IgD-negative memory B cell (primary cell): ENCODE data around the gene ECSCR. TPM values are rescaled to one million over a fixed set of nuclear protein-coding genes. Genes with fewer than 3 reads are reported as not detected.
"Not testable (repeated sequence)": the region's sequence is repeated elsewhere in the genome, so short reads cannot be mapped to it uniquely, and the experiment has no call there.

Experiments
- H3K27ac Mint-ChIP-seq, 3 donors: one replicate each; pipeline ENCODE4 v1.8.0; 2020 to 2022; ENCODE audit warnings: mild to moderate bottlenecking in 3 of 3, mixed read lengths in 3 of 3, moderate library complexity in 1 of 3
- H3K27me3 Mint-ChIP-seq: one replicate; pipeline ENCODE4 v1.8.0; 2021; ENCODE audit warnings: mixed read lengths
- H3K36me3 Mint-ChIP-seq: one replicate; pipeline ENCODE4 v1.8.0; 2020; ENCODE audit warnings: mild to moderate bottlenecking, mixed read lengths
- H3K4me1 Mint-ChIP-seq, 3 donors: one replicate each; pipeline ENCODE4 v1.8.0; 2020 to 2022; ENCODE audit warnings: mixed read lengths in 3 of 3, mild to moderate bottlenecking in 1 of 3
- H3K4me3 Mint-ChIP-seq, 4 donors: one replicate each; pipeline ENCODE4 v1.8.0; 2020 to 2022; ENCODE audit warnings: mild to moderate bottlenecking in 4 of 4, mixed read lengths in 4 of 4, moderate library complexity in 3 of 4
- H3K9me3 Mint-ChIP-seq, 3 donors: one replicate each; pipeline ENCODE4 v1.8.0; 2020 to 2021; ENCODE audit warnings: mixed read lengths in 3 of 3, mild to moderate bottlenecking in 1 of 3
- polyA plus RNA-seq: library from polyadenylated mRNA; unstranded; fragments of 300-500 nt; fragmentation: Illumina TruSeq; gene quantifications from one replicate; pipeline ENCODE4 v1.2.3, GENCODE V29; 2021

Gene ECSCR
- polyA plus RNA-seq, 1 donor from 2014 or later = not detected

GRCh38 chr5:139440416-139440815 lies 22.1 kb downstream of the ECSCR start:
- H3K36me3 Mint-ChIP-seq, H3K27me3 Mint-ChIP-seq, H3K9me3 Mint-ChIP-seq: not testable (repeated sequence)
- Mint-ChIP-seq H3K4me1 (peaks cover 16 to 17% (median 17%) of the 10 kb centered on the region in 3 donors), H3K27ac (peak overlapping the region in 1 of 3 donors; percentile 61), H3K4me3 (peak overlapping the region in 3 of 4 donors; percentile 12 to 99 (median 90))

- H3K36me3 Mint-ChIP-seq = no peaks in the 10 kb centered on the region
- peak within 1 kb of the TSS; percentile 90 to 100 (median 98) for H3K4me3 Mint-ChIP-seq
- no peaks in the 10 kb centered on the region for H3K9me3 Mint-ChIP-seq
- H3K27ac Mint-ChIP-seq = peak within 1 kb of the TSS; percentile 88 to 100 (median 99)
- H3K27me3 Mint-ChIP-seq = no peaks in the 10 kb centered on the region
- H3K4me1 Mint-ChIP-seq = peaks cover 15 to 17% (median 16%) of the 10 kb centered on the region in 3 donors
Measured at GRCh38 chr5:139439013-139439903, 23.3 kb downstream of the ECSCR start, which contains the start of gene DNAJC18. TSS of gene DNAJC18 (minus strand) at chr5:139439525. CDS start at chr5:139439445, 80 bp downstream.

GRCh38 chr5:139438707-139439012 lies 23.9 kb downstream of the ECSCR start:
- H3K9me3 Mint-ChIP-seq = no peaks in the 10 kb centered on the region
- peaks cover 14 to 16% (median 15%) of the 10 kb centered on the region in 3 donors for H3K4me1 Mint-ChIP-seq
- H3K27me3 Mint-ChIP-seq = no peaks in the 10 kb centered on the region

GRCh38 chr5:139435676-139436075 lies 26.9 kb downstream of the ECSCR start:
- H3K36me3 Mint-ChIP-seq = no peaks in the 10 kb centered on the region
- H3K9me3 Mint-ChIP-seq = no peaks in the 10 kb centered on the region
- no peak overlapping the region for H3K4me3 Mint-ChIP-seq
- H3K4me1 Mint-ChIP-seq = peaks cover 5 to 13% (median 10%) of the 10 kb centered on the region in 3 donors
- H3K27ac Mint-ChIP-seq = peak overlapping the region in 1 of 3 donors; percentile 57
- no peaks in the 10 kb centered on the region for H3K27me3 Mint-ChIP-seq

More at GRCh38 chr5:139438707-139439012, 23.9 kb downstream of the ECSCR start:
- Mint-ChIP-seq H3K36me3 (no peaks in the 10 kb centered on the region), H3K4me3 (peak overlapping the region; percentile 90 to 100 (median 98)), H3K27ac (peak overlapping the region; percentile 88 to 100 (median 99))

GRCh38 chr5:139431706-139432105 lies 30.8 kb downstream of the ECSCR start:
- H3K4me1 Mint-ChIP-seq = no peaks in the 10 kb centered on the region

GRCh38 chr5:139430015-139430414 lies 32.5 kb downstream of the ECSCR start:
- H3K36me3 Mint-ChIP-seq = peaks cover 6% of the 10 kb centered on the region
- H3K27ac Mint-ChIP-seq = no peak overlapping the region
- no peak overlapping the region for H3K4me3 Mint-ChIP-seq
- H3K4me1 Mint-ChIP-seq = no peaks in the 10 kb centered on the region
- H3K27me3 Mint-ChIP-seq = no peaks in the 10 kb centered on the region
- no peaks in the 10 kb centered on the region for H3K9me3 Mint-ChIP-seq

More at GRCh38 chr5:139431706-139432105, 30.8 kb downstream of the ECSCR start:
- Mint-ChIP-seq H3K9me3 (no peaks in the 10 kb centered on the region), H3K4me3 (no peak overlapping the region), H3K27me3 (no peaks in the 10 kb centered on the region), H3K36me3 (peaks cover 6% of the 10 kb centered on the region), H3K27ac (no peak overlapping the region)

- peaks cover 3 to 4% (median 3%) of the 10 kb centered on the region in 3 donors for H3K4me1 Mint-ChIP-seq
- peaks cover 9% of the 10 kb centered on the region for H3K36me3 Mint-ChIP-seq
- H3K27me3 Mint-ChIP-seq = no peaks in the 10 kb centered on the region
- H3K4me3 Mint-ChIP-seq = no peak overlapping the region
- H3K9me3 Mint-ChIP-seq = no peaks in the 10 kb centered on the region
- no peak overlapping the region for H3K27ac Mint-ChIP-seq
Measured at GRCh38 chr5:139426203-139426885, 36.2 kb downstream of the ECSCR start.

GRCh38 chr5:139425497-139425896 lies 37.0 kb downstream of the ECSCR start:
- H3K4me3 Mint-ChIP-seq = no peak overlapping the region
- H3K9me3 Mint-ChIP-seq = no peaks in the 10 kb centered on the region
- H3K27me3 Mint-ChIP-seq = no peaks in the 10 kb centered on the region
- peaks cover 3 to 4% (median 3%) of the 10 kb centered on the region in 3 donors for H3K4me1 Mint-ChIP-seq
- no peak overlapping the region for H3K27ac Mint-ChIP-seq
- H3K36me3 Mint-ChIP-seq = peaks cover 9% of the 10 kb centered on the region

GRCh38 chr5:139422307-139422893 lies 40.1 kb downstream of the ECSCR start:
- no peaks in the 10 kb centered on the region for H3K27me3 Mint-ChIP-seq
- H3K36me3 Mint-ChIP-seq = peaks cover 9% of the 10 kb centered on the region

GRCh38 chr5:139419226-139420192 lies 43.0 kb downstream of the ECSCR start:
- peaks cover 3 to 4% (median 3%) of the 10 kb centered on the region in 3 donors for H3K4me1 Mint-ChIP-seq
- H3K36me3 Mint-ChIP-seq = peaks cover 6% of the 10 kb centered on the region
- no peaks in the 10 kb centered on the region for H3K27me3 Mint-ChIP-seq
- H3K27ac Mint-ChIP-seq = no peak overlapping the region
- no peak overlapping the region for H3K4me3 Mint-ChIP-seq
- no peaks in the 10 kb centered on the region for H3K9me3 Mint-ChIP-seq

More at GRCh38 chr5:139422307-139422893, 40.1 kb downstream of the ECSCR start:
- Mint-ChIP-seq H3K27ac (no peak overlapping the region), H3K9me3 (no peaks in the 10 kb centered on the region), H3K4me3 (no peak overlapping the region), H3K4me1 (peaks cover 3 to 4% (median 3%) of the 10 kb centered on the region in 3 donors)

- Mint-ChIP-seq H3K27me3 (no peaks in the 10 kb centered on the region), H3K36me3 (peaks cover 6% of the 10 kb centered on the region), H3K9me3 (no peaks in the 10 kb centered on the region), H3K4me1 (peaks cover 3 to 4% (median 3%) of the 10 kb centered on the region in 3 donors), H3K4me3 (no peak overlapping the region), H3K27ac (no peak overlapping the region)
Measured at GRCh38 chr5:139418793-139419192, 43.8 kb downstream of the ECSCR start.

GRCh38 chr5:139417214-139417613 lies 45.3 kb downstream of the ECSCR start:
- no peak overlapping the region for H3K4me3 Mint-ChIP-seq
- H3K27ac Mint-ChIP-seq = no peak overlapping the region
- no peaks in the 10 kb centered on the region for H3K27me3 Mint-ChIP-seq
- peaks cover 6% of the 10 kb centered on the region for H3K36me3 Mint-ChIP-seq
- no peaks in the 10 kb centered on the region for H3K9me3 Mint-ChIP-seq
- peaks cover 0 to under 1% (median 0%) of the 10 kb centered on the region in 3 donors for H3K4me1 Mint-ChIP-seq

GRCh38 chr5:139416651-139417050 lies 45.9 kb downstream of the ECSCR start:
- H3K4me1 Mint-ChIP-seq = no peaks in the 10 kb centered on the region
- no peak overlapping the region for H3K27ac Mint-ChIP-seq
- no peaks in the 10 kb centered on the region for H3K27me3 Mint-ChIP-seq
- H3K9me3 Mint-ChIP-seq = no peaks in the 10 kb centered on the region
- no peak overlapping the region for H3K4me3 Mint-ChIP-seq
- peaks cover 6% of the 10 kb centered on the region for H3K36me3 Mint-ChIP-seq

- H3K4me1 Mint-ChIP-seq = no peaks in the 10 kb centered on the region
- peaks cover 6% of the 10 kb centered on the region for H3K36me3 Mint-ChIP-seq
- H3K27me3 Mint-ChIP-seq = no peaks in the 10 kb centered on the region
- H3K9me3 Mint-ChIP-seq = no peaks in the 10 kb centered on the region
- no peak overlapping the region for H3K4me3 Mint-ChIP-seq
- H3K27ac Mint-ChIP-seq = no peak overlapping the region
Measured at GRCh38 chr5:139415869-139416268, 46.7 kb downstream of the ECSCR start.
